Measurements from ENCODE around the gene NHSL2.

DNA sequence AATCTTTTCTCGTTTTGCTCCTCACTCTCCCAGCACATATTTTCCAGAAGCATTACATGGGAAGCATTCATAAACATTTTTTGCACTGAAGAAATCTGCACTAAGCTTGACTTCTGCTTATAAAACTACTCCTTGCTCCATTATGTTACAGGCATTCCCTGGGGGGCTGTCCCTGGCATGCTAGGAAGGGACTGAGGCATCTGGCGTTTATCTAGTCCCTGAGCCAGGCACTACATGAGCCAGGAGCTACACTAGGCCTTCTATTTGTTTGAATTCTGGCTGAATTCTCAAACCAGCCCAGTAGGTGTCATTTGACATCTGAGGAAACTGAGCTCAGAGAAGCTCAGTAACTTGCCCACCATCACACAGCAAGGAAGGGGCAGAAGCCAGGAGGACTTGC lies 43.3 kb downstream of the NHSL2 start:
- no peak for TF ChIP-seq EZH2 (IDR thresholded peaks at IDR 0.05; ENCODE audit: borderline replicate concordance, low read depth, low read length, severe bottlenecking)
- TF ChIP-seq, protein P1, sequence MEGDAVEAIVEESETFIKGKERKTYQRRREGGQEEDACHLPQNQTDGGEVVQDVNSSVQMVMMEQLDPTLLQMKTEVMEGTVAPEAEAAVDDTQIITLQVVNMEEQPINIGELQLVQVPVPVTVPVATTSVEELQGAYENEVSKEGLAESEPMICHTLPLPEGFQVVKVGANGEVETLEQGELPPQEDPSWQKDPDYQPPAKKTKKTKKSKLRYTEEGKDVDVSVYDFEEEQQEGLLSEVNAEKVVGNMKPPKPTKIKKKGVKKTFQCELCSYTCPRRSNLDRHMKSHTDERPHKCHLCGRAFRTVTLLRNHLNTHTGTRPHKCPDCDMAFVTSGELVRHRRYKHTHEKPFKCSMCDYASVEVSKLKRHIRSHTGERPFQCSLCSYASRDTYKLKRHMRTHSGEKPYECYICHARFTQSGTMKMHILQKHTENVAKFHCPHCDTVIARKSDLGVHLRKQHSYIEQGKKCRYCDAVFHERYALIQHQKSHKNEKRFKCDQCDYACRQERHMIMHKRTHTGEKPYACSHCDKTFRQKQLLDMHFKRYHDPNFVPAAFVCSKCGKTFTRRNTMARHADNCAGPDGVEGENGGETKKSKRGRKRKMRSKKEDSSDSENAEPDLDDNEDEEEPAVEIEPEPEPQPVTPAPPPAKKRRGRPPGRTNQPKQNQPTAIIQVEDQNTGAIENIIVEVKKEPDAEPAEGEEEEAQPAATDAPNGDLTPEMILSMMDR (IDR thresholded peaks at IDR 0.05; ENCODE audit: borderline replicate concordance, extremely low read depth, low read length, poor library complexity, severe bottlenecking): no peak

All from DND-41 (cell line).